Smooth muscle cell (in vitro differentiated cells): ENCODE results near the gene CDH4. TPM values are rescaled to one million over a fixed set of nuclear protein-coding genes. Genes with fewer than 3 reads are reported as not detected.

ENCODE experiments used
- DNase-seq: peaks from one replicate; lab custom pipeline; 2025; ENCODE audit not compliant: unreplicated experiment; lab: John Stamatoyannopoulos, UW
- H2AFZ ChIP-seq: fragments of 200-600 bp; sonication (generic); 2 replicates; pipeline ENCODE4 v1.6.0; 2016; ENCODE audit warnings: antibody characterized with exemption, low read depth, mild to moderate bottlenecking
- H3F3A ChIP-seq: fragments of 200-600 bp; sonication (generic); 2 replicates; pipeline ENCODE4 v1.6.0; 2017; ENCODE audit warnings: antibody characterized with exemption, low read depth
- H3K27ac ChIP-seq: fragments of 200-600 bp; sonication (generic); 2 replicates; pipeline ENCODE4 v1.5.1; 2016; ENCODE audit warnings: low read depth, mild to moderate bottlenecking
- H3K27me3 ChIP-seq: fragments of 200-600 bp; sonication (generic); 2 replicates; pipeline ENCODE4 v1.6.1; 2016; ENCODE audit warnings: low read depth, mild to moderate bottlenecking
- H3K36me3 ChIP-seq: fragments of 200-600 bp; sonication (generic); 2 replicates; pipeline ENCODE4 v1.5.1; 2016; ENCODE audit warnings: low read depth
- H3K4me1 ChIP-seq: fragments of 200-600 bp; sonication (generic); 2 replicates; pipeline ENCODE4 v1.5.1; 2016; ENCODE audit warnings: low read depth
- H3K4me2 ChIP-seq: fragments of 200-600 bp; sonication (generic); 2 replicates; pipeline ENCODE4 v1.6.0; 2016; ENCODE audit warnings: mild to moderate bottlenecking
- H3K4me3 ChIP-seq: fragments of 200-600 bp; sonication (generic); 2 replicates; pipeline ENCODE4 v1.5.1; 2016; ENCODE audit warnings: mild to moderate bottlenecking
- H3K79me2 ChIP-seq: fragments of 200-600 bp; sonication (generic); 2 replicates; pipeline ENCODE4 v1.6.0; 2016; ENCODE audit warnings: low read depth, mild to moderate bottlenecking
- H3K9ac ChIP-seq: fragments of 200-600 bp; sonication (generic); 2 replicates; pipeline ENCODE4 v1.6.0; 2016; ENCODE audit warnings: low read depth
- H3K9me3 ChIP-seq: fragments of 200-600 bp; sonication (generic); replicated peaks from 2 replicates; pipeline ENCODE4 v1.5.1; 2016; ENCODE audit warnings: low read depth
- H4K20me1 ChIP-seq: fragments of 200-600 bp; sonication (generic); 2 replicates; pipeline ENCODE4 v1.6.0; 2016; ENCODE audit warnings: low read depth
- CTCF ChIP-seq: fragments of 200-600 bp; sonication (generic); IDR thresholded peaks from 2 replicates; pipeline ENCODE4 v1.5.1; 2017; ENCODE audit warnings: borderline replicate concordance, mild to moderate bottlenecking, antibody characterized with exemption; ENCODE audit not compliant: insufficient read depth, poor library complexity, severe bottlenecking
- WGBS: methylation state at CpG from one replicate; pipeline ENCODE4 v1.1.7; 2016; ENCODE audit warnings: low lambda C conversion rate; 5-methylcytosine and 5-hydroxymethylcytosine counted together
- polyA plus RNA-seq: library from polyadenylated mRNA; unstranded; fragments of >200 nt; fragmentation: Nextera tagmentation; extraction: Ambion mirVana; gene quantifications from 2 replicates; pipeline ENCODE4 v1.2.1, GENCODE V29; 2016
- total RNA-seq: library from RNA; depleted of rRNA; stranded (reverse); fragments of >200 nt; gene quantifications from 2 replicates; pipeline ENCODE4 v1.2.3, GENCODE V29; 2014

Gene CDH4
- total and polyA plus RNA-seq, 2 experiments from 2014 or later, result 0.03 to 0.04 TPM

DNA sequence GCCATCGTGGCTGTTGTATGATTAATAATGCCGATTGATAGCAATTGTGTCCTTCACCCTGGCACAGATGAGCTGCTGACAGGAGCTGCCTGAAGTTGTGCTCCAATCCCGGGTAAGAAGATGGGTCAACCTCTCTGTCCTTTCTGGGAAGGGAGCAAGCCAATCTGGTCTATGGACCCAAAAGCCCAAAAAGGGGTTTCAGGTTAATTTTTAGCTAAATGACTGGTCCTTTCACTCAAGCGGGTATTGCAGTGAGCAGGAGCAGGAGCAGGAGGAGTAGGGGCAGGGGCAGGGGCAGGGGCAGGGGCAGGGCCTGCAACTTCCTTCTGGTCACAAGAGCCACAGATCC lies 648.9 kb downstream of the CDH4 start:
- 92% methylated on average over 4 of the region's 4 CpGs for WGBS

DNA sequence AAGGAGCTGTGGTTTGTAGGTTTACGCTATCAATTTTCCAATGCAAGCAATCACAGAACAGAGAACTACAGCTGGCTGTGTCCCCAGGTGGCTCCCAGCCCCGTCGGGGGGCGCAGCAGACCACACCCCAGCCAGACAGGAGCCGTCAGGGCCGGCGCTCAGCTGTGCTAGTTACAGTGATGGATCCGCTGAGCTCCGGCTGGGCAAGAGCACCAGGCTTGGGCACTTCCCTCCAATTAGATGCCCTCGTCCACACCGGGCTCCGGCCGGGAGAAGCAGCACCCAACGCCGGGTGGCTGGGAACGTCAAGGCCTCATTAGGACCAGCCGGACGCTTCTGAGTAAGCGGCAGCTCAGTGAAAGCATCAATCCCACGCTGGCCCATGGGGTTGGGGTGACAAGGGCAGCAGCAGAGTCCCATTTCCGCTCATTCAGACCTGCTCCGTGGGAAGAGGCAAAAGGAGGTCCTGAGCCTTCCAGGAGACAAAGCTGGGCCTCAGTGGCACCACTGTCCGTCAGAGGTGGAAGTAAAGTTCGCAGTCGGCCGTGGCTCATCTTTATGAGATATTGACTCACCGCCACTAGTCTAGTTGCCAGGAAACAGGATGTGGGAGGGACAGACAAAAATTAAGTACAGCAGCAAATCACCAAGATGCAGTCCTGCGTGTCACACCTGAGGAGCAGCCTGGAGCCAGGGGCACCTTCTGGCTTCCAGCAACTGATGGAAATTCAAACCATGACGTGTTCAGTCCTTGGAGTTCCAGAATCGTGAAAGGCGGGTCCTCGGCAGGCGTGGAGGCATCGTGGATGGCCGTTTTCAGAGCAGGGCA lies 649.5 kb downstream of the CDH4 start:
- no peak for TF ChIP-seq CTCF
- WGBS, result 81% methylated on average over 35 of the region's 35 CpGs
- H3K4me2 ChIP-seq, result no peak overlapping the region
- peaks cover under 1% of the 10 kb centered on the region for H3K27me3 ChIP-seq
- H3K4me1 ChIP-seq, result no peaks in the 10 kb centered on the region
- H3K36me3 ChIP-seq, result no peaks in the 10 kb centered on the region
- no peak overlapping the region for H3K9ac ChIP-seq
- H3K9me3 ChIP-seq, result no peaks in the 10 kb centered on the region
- H3K79me2 ChIP-seq, result no peaks in the 10 kb centered on the region
- H3K27ac ChIP-seq, result no peak overlapping the region
- H2AFZ ChIP-seq, result no peak overlapping the region
- no peak overlapping the region for H3K4me3 ChIP-seq
- DNase-seq, result no peak
- H4K20me1 ChIP-seq, result no peaks in the 10 kb centered on the region
- no peaks in the 10 kb centered on the region for H3F3A ChIP-seq

More for the DNA sequence above, 648.9 kb downstream of the CDH4 start:
- no peak overlapping the region for H3K27ac ChIP-seq
- H3K79me2 ChIP-seq, result no peaks in the 10 kb centered on the region
- H3K9me3 ChIP-seq, result no peaks in the 10 kb centered on the region
- H3K4me2 ChIP-seq, result no peak overlapping the region
- H3K4me1 ChIP-seq, result no peaks in the 10 kb centered on the region
- H3K9ac ChIP-seq, result no peak overlapping the region
- DNase-seq, result no peak
- TF ChIP-seq CTCF, result no peak
- no peak overlapping the region for H3K4me3 ChIP-seq
- no peaks in the 10 kb centered on the region for H3K36me3 ChIP-seq
- H4K20me1 ChIP-seq, result no peaks in the 10 kb centered on the region
- H2AFZ ChIP-seq, result no peak overlapping the region
- peaks cover 3% of the 10 kb centered on the region for H3K27me3 ChIP-seq
- no peaks in the 10 kb centered on the region for H3F3A ChIP-seq

GRCh38 chr20:61902221-61902869 lies 650.3 kb downstream of the CDH4 start:
- no peaks in the 10 kb centered on the region for H3F3A ChIP-seq
- no peak for DNase-seq
- no peak overlapping the region for H3K9ac ChIP-seq
- H3K36me3 ChIP-seq, result no peaks in the 10 kb centered on the region
- WGBS, result 90% methylated on average over 27 of the region's 27 CpGs
- no peak overlapping the region for H3K4me3 ChIP-seq
- no peak for TF ChIP-seq CTCF
- no peak overlapping the region for H3K4me2 ChIP-seq
- H3K4me1 ChIP-seq, result no peaks in the 10 kb centered on the region
- no peak overlapping the region for H3K27ac ChIP-seq
- H4K20me1 ChIP-seq, result no peaks in the 10 kb centered on the region
- no peaks in the 10 kb centered on the region for H3K79me2 ChIP-seq
- H3K27me3 ChIP-seq, result no peaks in the 10 kb centered on the region
- no peak overlapping the region for H2AFZ ChIP-seq
- H3K9me3 ChIP-seq, result no peaks in the 10 kb centered on the region
